ENCODE data around the gene MYL4. TPM values are rescaled to one million over a fixed set of nuclear protein-coding genes. Genes with fewer than 3 reads are reported as not detected.

The MYL4 gene
- total RNA-seq, 1 experiment from 2014 or later = 0.66 TPM

DNA sequence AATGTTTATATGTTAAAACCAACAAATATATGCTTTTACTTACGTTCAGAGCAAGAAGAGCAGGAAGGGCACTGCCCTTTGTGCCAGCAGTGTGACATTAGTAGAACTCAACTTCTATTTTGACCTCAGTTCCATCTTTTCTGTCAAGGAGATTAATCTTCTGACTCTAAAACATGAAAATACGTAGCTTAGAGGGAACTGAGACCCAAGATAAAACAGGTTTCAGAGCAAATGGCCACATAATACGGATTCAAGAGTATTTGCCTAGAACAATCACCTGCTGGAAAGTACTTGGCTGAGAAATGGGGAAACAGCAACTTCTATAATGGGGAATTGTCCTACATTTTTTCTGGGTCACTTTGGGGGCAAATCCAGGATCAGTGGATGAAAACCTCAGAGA is 22.2 kb downstream of the MYL4 start:
- Histone ChIP-seq H2BK5ac (ENCODE audit: insufficient read length, low read length) (no peak overlapping the region), H4K20me1 (ENCODE audit: control insufficient read depth, insufficient read depth, insufficient read length) (no peaks in the 10 kb centered on the region), H3K4me2 (ENCODE audit: insufficient read depth, insufficient read length, low read length) (no peak overlapping the region), H2BK120ac (ENCODE audit: low read depth, low read length, poor library complexity, severe bottlenecking) (no peak overlapping the region), H3K23me2 (ENCODE audit: insufficient read length, low read depth, low read length, poor library complexity, severe bottlenecking) (no peaks in the 10 kb centered on the region), H3K79me1 (ENCODE audit: insufficient read depth, low read depth, low read length, poor library complexity, severe bottlenecking) (no peaks in the 10 kb centered on the region), H2BK20ac (ENCODE audit: low read depth, low read length, poor library complexity, severe bottlenecking) (no peak overlapping the region), H2AFZ (ENCODE audit: low read length) (no peak overlapping the region), H3T11ph (ENCODE audit: low read length) (no peak overlapping the region), H2BK15ac (ENCODE audit: low read depth, low read length) (no peak overlapping the region), H4K8ac (replicated peaks; ENCODE audit: insufficient read length, low read depth, low read length) (no peak overlapping the region), H3K56ac (ENCODE audit: insufficient read length, low read depth, low read length) (no peak overlapping the region), H3K23ac (ENCODE audit: insufficient read length, low read depth, low read length) (no peak overlapping the region), H3K9ac (ENCODE audit: extremely low read depth, insufficient read length, low read length) (no peak overlapping the region), H3K27me3 (ENCODE audit: insufficient read depth, low read length) (no peaks in the 10 kb centered on the region), H3K4ac (ENCODE audit: low read depth, low read length) (no peak overlapping the region), H4K91ac (ENCODE audit: insufficient read length, low read depth, low read length) (no peak overlapping the region), H2AK5ac (ENCODE audit: insufficient read length, low read length) (no peak overlapping the region), H3K27ac (ENCODE audit: insufficient read length, low read depth, low read length) (no peak overlapping the region), H3K79me2 (ENCODE audit: insufficient read depth, low read length) (no peaks in the 10 kb centered on the region), H3K9me3 (ENCODE audit: control insufficient read depth, low read depth, low read length) (no peaks in the 10 kb centered on the region), H4K5ac (ENCODE audit: insufficient read length, low read depth, low read length) (no peak overlapping the region), H3K14ac (ENCODE audit: insufficient read depth, low read length) (no peak overlapping the region), H2BK12ac (ENCODE audit: insufficient read length, low read depth, low read length) (no peak overlapping the region), H3K18ac (ENCODE audit: insufficient read length, low read depth, low read length) (no peak overlapping the region), H3K4me1 (ENCODE audit: insufficient read depth, low read length) (no peaks in the 10 kb centered on the region; the same call in 1 of the 2 replicates)
- Mint-ChIP-seq H3K9me3 (no peaks in the 10 kb centered on the region; a peak in 1 of 5 replicates), H3K4me3 (no peak overlapping the region), H3K27me3 (ENCODE audit: low read depth) (peaks cover 27% of the 10 kb centered on the region), H3K27ac (no peak overlapping the region), H3K36me3 (ENCODE audit: insufficient read depth in 1 of 3, low read depth in 3 of 3) (no peaks in the 10 kb centered on the region), H3K4me1 (peaks cover 13 to 16% of the 10 kb centered on the region in 2 experiments)
- no peak for DNase-seq
- no CpG with 5 or more reads among the region's 3 CpGs for WGBS (ENCODE audit: extremely low coverage, insufficient read length, low lambda C conversion rate)
- TF ChIP-seq CTCF (conservative IDR thresholded peaks at IDR 0.05) = no peak
